Central memory CD4-positive, alpha-beta T cell (primary cell): Measurements from ENCODE around the gene RPRM.
"Not testable (repeated sequence)": the region's sequence is repeated elsewhere in the genome, so short reads cannot be mapped to it uniquely, and the experiment has no call there.

Experiments used
- DNase-seq: peaks from one replicate; pipeline ENCODE4 v3.0.0; 2022
- total RNA-seq, 3 experiments: gene quantifications; one replicate each; lab custom pipeline; 2026; lab: John Stamatoyannopoulos, UW

Gene RPRM
- 0 to 0.07 (median 0) reads per million in 3 experiments for total RNA-seq

DNA sequence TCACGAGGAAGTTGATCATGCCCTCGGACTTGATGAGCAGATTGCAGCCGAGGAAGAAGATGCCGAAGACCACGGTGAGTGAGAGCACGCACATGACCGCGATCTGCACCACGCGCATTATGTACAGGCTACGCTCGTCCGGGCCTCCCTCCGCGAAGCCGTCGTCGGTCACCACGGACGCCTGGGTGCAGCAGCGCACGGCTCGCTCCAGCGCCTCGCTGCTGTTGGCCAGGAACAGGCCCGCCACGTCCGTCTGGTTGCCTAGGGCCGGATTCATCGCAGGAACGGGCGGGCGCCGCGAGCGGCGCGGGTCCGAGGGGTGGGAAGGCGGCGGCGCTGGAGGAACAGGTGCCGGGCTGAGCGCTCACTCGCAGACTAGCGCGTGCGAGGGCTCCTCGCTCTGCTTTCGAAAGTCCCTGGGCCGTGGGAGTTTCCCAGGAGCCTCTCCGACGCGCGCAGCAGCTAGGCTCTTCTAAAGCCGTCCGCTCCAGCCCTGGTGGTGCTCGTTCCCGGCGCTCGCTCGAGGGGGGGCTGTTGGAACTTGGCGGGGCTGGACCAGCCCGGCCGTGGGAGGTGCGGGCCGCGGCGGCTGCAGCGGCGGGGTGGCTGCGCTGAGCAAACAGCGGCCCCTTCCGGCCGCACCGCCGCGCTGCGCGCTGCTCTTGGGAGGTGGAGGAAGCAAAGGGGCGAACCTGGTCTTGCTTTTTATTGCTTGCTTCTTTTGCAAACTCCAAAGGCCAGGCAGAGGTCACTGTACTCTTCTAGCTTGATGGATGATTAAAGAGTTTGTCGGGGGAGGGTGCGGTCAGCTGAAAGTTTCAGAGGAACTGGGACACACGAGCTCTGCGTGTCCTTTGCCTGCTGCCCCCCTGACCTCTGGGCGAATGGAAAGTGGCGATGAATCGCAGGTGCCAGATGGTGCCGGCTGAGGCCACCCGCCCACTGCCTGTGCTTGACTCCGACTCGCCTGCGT lies at the start of gene RPRM:
RPRM (minus strand) TSS at position 474 of the 973 bp plus-strand sequence; CDS start at position 277, 197 bp downstream.
- DNase-seq = peak; percentile 28

DNA sequence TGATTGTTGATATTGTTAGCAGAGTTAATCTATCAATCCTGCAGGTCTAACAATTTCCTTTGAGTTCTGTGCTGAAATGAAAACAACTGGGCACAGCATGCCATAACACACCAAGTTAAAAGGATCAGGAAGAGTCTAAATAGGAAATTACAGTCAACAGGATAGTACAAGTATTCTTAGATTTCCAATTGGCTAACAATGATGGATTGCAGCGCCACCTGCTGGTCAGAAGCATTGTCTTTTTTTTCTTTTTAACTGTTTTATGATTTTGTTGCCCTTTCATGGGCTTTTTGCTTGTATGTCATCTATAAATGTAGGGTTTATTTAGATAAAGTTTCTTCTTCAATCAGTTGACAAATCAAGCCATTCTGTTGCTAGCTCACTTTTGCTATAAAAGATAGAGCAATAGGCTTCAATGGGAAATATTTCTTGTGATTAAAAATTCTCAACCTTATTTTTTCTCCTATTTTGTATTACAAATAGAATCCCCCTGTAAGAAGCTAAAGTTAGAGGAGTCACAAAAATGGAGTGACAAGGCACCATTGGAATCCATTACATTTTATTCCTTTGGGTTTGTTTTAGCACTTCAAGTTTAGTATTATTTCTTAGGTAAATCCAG lies 40.8 kb upstream of the RPRM start:
- DNase-seq = peak; percentile 6

DNA sequence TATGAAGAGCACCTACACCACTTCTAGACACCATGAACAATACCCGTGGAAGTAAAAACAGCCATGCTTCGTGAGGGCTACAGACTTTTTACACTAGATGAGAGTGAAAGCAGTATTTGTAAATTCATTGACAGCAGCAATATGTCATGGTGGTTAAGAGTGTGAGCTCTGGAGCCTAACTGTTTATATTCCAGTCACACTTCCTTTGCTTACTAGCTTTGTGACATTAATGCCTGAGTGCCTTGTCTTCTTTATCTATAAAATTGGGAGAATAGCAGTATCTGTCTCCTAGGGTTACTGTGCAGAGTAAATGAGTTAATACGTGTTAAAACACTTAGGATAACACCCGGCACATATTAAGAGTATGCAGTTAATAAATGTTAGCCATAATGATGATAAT lies 33.8 kb upstream of the RPRM start:
- no peak for DNase-seq

DNA sequence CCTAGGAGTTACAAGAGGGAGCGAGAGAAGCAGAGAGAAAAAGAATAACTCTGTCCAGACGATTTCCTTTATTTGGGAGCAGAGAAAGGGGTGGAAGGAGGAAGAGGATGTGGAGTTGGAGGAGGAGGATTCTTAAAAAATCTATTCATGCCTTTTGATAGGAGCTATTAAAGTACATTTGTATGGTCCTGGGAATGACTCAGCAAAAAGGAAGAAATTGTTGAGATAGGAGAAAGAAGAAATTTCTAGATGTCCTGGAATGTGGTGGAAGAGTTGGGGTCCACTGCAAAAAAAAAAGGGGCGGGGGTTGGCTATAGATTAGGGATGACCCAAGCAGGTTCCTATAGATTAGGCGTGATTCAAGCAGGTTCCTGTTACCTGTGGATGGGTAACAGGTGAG lies 32.4 kb upstream of the RPRM start:
- no peak for DNase-seq

DNA sequence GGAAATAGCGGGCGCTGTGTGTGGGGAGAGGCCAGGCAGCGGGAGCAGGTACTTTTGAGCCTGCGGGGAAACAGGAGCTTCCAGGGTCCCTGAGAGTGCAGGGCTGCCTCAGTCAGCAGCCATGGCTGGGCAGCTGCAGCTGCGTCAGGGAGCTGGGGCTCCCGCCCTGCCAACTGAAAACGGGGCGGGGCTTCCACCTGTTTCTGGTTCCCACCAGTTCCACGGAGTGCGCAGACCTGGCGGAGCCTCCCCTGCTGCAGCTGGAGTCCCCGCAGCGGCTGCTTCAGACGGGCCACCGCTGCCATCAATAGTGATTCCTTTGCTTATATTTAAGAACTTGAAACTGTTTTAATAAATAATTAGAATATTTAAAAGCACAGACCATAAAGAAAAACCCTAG lies 30.6 kb upstream of the RPRM start:
- no peak for DNase-seq

DNA sequence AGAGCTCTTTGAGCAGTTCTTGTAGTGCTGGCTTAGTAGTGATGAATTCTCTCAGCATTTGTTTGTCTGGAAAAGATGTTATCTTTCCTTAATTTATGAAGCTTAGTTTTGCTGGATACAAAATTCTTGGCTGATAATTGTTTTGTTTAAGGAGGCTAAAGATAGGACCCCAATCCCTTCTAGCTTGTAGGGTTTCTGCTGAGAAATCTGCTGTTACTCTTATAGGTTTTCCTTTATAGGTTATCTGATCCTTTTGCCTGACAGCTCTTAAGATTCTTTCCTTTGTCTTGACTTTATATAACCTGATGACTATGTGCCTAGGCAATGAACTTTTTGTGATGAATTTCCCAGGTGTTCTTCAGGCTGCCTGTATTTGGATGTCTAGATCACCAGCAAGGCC lies 27.9 kb upstream of the RPRM start:
- not testable (repeated sequence) for DNase-seq

DNA sequence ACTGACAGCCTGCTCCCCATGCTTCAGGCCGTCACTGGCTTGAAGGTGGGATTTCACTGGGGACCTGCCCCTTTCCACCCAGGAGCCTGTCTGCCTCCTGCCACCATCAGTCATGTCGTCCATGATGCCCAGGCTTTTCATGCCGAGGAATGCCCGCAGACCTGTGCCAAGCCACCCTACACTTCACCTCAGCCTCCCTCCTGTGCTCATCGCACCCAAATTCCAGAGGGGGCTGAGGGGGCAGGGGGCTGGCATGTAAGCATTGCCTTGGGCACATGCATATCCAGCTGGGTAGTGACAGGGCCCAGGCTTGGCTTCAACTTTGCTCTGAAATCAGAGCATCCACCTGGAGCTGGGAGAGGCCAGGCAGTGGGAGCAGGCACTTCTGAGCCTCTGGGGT lies 20.9 kb upstream of the RPRM start:
- no peak for DNase-seq

DNA sequence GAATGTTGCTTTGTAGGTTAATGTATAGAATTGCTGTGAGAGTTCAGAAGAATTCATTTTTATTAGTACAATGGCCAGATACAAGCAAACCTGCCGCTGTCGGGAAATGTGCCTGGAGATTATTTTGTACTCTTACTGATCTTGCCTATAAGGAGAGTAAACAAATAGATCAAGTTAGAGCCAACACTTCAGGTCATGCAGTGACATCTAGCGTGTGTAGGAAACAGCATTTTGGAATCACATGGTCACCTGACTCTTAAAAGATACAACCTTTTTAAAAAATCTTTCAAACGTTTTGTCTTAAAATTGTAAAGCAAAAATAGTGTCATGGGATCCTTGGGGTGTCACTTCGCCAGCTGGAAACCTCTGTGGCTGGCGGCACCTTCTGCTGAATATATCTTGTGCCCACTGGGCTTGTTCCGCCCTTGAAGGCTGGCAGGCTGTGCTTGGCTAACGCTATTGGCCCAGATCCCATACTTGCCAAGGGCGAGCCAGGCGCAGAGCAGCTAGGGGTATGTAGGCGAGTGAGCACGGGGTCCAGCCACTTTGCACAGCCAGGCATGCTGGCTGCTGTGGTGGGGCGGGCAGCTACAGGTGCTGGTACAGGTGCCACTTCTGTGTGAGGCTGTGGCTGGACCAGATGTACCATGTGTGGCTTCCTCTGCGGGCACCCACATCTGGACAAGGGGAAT lies 19.5 kb upstream of the RPRM start:
- DNase-seq = no peak

DNA sequence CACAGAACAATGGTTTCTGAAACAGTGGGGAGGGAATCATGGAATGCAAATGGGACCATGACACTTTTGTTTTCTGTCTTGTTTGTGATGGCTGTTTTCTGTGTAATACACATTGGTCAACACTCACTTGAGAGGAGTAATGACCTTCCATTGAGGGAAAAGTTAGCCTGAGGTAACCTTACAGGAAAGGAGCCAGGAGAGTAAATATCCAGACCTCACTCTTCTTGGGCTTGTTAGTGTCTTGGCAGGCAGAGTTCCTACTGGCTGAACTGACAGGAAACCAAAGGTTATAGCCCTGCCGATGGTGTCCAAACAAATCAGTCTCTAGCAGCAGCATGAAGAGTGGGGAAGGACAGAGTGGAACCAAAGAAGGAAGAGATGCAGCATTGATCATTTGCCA lies 17.2 kb upstream of the RPRM start:
- DNase-seq = no peak

DNA sequence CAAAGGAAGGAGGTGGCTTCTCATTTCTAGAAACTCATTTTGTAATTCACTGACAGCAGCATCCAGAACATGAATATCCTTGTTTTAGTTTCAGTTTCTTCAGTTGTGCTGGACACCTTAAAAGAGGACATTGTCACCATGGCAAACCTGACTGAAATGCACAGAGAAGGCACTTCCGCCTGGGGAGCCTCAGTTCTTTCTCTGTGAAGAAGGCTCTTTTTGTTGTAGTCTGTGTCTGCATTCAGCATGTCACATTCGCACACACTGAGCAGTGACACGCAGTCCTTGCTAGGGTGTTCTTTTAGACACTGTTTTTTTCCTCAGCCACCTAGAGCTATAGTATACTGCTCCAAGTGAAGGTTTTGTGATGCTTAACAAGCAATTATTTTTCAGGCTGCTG lies 9.5 kb upstream of the RPRM start:
- no peak for DNase-seq

DNA sequence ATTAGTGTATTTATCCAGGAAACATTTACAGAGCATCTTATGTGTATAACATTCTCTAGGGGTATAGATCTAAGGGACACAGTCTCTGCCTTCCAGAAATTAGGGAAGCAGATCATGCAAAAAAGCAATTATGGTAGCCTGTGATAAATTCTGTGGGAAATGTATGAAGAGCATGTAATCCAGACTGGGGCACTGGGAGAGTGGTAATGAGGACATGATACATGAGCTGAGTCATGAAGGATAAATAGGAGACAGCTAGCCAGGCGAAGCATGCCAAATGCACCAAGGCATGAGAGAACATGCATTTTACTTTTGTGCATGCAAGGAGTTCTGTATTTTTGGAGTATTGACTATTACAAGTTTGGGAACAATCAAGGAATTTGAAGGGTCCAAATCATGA lies 8.9 kb upstream of the RPRM start:
- DNase-seq = no peak

DNA sequence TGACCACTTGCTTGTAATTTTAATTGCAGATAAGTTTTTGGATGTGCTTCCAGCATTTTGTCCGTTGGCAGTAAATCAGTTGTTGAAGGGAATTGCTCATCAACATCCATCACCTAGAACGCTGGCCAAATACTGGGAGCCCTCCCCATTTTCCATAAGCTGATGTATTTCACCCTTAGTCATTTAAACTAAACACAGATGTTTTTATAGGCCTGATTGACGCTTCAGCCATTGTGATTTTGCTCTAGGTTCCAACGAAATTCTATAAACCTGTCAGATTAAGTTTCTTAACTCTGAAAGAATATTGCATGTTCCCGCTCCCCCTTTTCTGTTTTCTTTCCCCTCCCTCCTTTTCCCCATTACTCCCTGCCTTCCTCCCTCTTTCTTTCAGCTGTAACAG lies 1.0 kb upstream of the RPRM start:
- DNase-seq = no peak

DNA sequence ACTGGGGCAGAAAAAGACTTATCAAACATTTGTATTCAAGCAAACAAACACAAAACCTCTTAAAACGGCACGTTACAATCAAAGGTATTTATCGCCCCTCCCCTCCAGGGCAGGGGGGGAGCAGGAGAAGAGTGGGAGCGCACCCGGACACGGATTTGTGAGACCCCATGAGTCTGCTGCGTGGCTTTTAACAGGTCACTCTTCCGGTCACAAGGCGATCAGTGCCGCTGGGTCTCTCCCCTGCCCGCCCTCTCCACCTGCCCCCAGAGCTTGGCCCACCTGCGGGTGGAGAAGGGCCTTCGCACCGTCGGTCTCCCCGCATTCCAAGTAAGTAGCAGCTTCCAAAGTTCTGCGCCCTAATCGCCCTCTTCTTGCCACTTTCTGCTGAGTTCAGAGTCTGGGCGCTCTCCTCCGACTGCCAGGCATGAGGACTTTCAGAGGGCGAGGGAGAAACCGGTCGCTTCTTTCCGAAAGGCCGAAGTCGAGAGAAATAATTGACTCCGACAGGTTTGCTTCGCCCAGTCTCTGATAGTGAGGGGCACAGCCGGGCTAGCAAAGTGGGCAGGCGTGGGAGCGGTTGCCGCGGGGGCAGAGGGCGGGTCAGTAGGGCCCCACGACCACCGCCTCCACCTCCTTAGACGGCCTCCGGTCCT lies 800 bp downstream of the RPRM start:
- DNase-seq = peak; percentile 1

DNA sequence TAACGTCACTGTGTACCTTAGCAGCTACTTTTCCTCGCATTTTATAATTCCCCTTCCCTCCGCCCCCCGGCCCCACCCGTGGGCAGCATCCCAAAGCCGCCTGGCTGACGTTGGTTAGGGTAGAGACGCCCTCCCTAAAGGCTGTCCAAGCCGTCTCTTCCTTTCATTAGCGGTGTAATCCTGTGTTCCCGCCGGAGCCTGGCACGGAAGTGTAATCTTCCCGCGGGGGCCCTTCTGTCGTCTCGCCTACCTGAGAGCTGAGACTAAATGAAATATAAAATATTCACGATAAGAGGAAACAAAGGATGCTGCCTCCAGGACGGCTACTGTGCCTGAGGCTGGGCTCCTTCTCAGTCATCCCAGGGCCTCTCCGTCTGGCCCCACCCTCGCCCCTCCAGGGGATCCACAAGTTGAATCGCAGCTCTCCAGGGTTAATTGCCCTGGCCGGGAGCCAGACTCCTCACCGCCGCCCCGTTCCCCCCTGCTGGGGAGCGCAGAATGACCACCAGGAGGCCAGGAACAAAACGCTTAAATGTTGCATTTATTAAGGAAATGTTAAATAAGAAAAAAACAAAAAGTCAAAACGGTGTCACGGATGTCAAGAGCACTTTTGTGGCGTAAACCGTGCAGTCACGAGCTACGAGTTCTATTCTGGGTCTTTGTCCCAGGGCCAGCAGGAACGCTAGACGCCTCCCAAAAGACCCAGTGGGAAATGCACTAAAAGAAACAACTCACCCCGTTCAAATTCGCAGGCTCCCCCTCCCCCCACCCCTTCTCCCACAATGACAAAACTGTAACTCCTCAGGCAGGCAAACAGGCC lies 1.5 kb downstream of the RPRM start:
- no peak for DNase-seq

DNA sequence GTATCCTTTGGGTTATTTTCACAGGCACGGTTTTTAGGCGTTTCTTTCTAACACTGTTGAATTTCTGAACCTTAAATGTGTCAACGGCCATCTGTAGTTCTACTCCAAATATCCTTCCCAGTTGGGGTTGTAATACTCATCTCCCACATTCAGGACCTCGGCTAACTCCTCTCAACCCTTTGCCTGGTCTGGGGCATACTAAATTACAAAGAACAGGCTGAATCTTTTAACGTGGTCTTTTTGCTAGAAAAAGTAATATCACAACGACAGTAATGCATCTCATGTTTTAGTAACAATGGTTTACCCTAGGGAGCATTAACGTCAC lies 2.1 kb downstream of the RPRM start:
- no peak for DNase-seq

DNA sequence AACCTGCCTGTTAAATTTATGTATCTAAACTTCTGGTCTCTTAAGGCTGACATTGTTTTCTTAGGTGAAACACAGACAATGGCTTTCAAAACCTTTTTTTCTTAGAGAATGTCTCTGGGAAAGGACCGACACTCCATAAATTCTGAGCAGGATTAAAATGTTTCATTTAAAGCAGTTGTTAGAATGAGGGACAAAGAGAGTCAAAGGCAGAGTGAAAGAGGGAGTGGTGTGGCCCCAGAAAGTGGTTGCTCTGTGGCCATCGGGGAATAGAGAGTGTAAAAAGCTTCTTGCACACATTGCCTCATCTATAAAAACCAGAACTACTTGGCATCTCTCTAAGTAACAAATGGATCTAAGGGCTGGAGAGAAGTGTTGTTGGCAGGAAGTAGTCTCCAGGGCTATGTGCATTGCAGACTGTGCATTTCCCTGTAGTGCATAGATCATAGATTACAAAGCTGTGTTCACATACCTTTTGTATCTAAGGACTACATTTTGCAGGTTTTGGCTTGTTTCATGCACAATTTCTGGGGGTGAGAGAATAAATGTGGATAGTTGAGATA lies 3.6 kb downstream of the RPRM start:
- no peak for DNase-seq

DNA sequence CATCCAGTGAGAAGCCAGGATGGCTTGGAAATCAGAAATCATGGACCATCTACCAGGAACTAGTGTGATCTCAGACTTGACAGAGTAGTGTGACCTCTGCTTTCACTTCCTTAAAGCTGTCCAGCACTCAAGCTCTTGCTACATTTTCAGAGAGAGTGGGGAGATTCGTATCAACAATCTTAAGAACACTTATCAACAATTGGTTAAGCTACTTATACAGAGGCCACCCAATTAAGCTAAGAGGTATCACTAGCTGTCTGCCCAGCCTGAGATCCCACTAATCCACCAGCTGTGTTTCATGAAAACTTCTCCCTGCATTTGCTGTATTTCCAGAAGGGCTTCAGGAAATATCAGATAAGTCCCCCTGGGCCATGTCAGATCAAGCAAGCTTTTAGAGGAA lies 4.2 kb downstream of the RPRM start:
- no peak for DNase-seq

DNA sequence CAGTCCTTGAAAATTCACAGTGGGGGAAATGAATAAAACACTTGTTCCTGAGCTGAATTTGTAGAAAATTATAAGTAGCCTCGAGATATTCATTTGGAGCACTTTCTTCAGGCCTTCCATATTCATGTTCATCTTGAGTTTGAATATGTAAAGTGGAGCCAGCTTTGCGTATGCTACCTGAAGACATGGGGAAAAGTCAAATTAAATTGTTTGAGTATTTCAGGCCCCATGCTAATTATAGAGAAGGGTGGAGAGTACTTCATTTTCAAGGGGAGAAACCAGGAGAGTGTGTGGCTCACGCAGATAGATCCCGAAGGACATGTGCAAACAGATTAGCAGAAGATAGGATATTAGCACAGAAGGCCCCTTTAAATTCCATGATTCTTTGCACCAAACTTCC lies 7.7 kb downstream of the RPRM start:
- no peak for DNase-seq

DNA sequence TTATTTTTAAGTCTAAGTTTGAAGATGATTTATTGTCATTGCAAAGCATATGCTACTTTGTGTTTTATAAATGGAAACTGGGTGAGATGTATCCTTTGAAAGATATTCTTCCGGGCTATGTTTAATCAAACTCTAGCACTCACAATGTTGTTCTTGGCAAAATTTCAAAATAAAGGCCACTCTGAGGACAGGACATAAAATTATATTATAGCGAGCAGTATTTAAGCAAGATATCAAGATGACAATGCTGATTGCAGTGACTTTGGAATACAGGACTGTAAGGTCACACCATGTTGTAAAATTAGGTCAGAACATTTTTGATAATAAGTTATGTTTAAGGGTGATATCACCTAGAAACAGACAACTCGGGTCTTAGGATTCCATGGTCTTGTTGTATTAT lies 14.2 kb downstream of the RPRM start:
- no peak for DNase-seq

DNA sequence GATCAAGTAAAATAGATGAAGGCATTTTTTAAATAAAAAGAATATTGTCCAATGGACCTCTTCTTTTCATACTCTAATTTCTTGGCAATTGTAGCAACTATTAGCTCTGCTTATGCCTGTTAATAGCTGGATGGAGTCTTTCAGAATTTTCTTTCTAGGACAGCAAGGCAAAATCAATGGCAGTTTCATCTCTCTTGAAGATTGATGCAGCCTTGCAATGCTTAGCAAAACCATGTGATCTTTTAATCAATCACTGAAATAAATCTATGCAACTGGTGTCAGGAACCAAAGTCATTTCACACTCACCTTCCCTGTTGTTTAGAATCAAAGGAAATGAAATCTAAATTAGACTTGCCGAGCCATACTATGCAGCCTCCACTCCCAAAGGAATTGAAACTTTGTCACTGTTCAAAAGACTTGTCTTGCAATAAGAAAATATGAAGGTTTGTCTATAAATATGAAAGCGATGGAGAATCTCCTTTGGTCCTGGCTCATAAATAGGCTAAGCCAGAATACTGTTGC lies 16.2 kb downstream of the RPRM start:
- DNase-seq = no peak

DNA sequence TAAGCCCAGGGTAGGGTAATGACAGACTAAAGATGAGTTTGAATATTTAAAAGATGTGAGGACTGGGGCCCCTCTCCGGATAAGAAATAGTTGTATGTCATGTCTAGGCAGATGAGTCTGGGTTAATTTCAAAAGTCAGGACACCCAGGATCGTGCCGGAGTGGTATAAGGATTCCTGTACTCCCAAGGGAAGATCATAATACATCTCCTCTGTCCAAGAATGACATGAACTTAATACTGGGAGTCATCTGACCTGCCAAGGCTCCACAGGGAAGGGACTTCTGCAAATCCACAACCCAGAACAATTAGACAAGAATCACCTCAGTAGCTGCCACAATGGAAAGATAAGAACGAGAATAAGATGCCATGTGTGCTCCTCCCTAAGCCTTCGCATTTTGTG lies 17.1 kb downstream of the RPRM start:
- DNase-seq = no peak

DNA sequence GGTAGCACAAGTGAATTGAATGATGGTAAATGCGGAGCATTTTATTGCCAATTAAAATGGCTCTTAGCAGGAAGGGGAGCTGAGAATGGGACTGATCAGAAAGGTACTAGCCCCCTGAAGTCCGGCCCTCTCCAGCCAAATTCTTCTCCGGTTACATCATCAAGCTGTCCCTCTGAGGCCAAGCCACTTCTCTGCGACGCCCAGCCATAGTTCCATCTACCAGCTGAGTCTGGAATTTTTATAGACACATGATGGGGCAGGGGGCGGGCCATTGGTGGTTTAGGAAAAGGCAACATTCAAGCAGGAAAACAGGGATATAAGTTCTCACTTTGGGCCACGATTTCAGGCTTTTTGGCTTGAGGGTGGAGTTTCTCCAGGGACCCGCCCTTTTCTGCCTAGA lies 22.7 kb downstream of the RPRM start:
- DNase-seq = no peak
